ENCODE data around the gene MYCBP.

The MYCBP gene

DNA sequence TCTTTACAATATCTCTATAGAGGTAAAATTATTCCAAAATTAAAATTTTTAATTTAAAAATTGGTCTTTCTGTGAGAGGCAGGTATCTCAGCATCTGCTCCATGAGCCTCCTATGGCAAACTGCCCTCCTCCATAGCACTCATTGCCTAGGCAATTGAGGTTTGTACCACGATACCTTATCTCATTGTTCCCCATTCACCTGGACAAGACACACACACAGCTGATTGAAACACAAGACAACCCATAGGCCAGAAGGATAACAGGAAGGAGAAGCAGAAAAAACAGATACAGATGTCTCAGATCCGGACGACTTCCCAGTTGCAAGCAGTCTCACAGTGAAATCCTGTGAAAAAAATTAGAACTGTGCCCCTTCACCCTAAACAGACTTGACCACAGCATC is 44.2 kb upstream of the MYCBP start:
- TF ChIP-seq FOXP2 (optimal IDR thresholded peaks at IDR 0.05; ENCODE audit: borderline replicate concordance, extremely low read depth, extremely low read length, insufficient read depth) (no peak), TAF1 (IDR thresholded peaks at IDR 0.05; ENCODE audit: borderline replicate concordance, insufficient read depth, low read length) (no peak), POLR2AphosphoS5 (IDR thresholded peaks at IDR 0.05; ENCODE audit: low read depth, low read length) (no peak), SIN3A (IDR thresholded peaks at IDR 0.05; ENCODE audit: borderline replicate concordance, insufficient read depth, low read length) (no peak)
- TF ChIP-seq, protein P1, sequence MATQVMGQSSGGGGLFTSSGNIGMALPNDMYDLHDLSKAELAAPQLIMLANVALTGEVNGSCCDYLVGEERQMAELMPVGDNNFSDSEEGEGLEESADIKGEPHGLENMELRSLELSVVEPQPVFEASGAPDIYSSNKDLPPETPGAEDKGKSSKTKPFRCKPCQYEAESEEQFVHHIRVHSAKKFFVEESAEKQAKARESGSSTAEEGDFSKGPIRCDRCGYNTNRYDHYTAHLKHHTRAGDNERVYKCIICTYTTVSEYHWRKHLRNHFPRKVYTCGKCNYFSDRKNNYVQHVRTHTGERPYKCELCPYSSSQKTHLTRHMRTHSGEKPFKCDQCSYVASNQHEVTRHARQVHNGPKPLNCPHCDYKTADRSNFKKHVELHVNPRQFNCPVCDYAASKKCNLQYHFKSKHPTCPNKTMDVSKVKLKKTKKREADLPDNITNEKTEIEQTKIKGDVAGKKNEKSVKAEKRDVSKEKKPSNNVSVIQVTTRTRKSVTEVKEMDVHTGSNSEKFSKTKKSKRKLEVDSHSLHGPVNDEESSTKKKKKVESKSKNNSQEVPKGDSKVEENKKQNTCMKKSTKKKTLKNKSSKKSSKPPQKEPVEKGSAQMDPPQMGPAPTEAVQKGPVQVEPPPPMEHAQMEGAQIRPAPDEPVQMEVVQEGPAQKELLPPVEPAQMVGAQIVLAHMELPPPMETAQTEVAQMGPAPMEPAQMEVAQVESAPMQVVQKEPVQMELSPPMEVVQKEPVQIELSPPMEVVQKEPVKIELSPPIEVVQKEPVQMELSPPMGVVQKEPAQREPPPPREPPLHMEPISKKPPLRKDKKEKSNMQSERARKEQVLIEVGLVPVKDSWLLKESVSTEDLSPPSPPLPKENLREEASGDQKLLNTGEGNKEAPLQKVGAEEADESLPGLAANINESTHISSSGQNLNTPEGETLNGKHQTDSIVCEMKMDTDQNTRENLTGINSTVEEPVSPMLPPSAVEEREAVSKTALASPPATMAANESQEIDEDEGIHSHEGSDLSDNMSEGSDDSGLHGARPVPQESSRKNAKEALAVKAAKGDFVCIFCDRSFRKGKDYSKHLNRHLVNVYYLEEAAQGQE (IDR thresholded peaks at IDR 0.05; ENCODE audit: insufficient read depth in 1 of 2, low read depth in 2 of 2, low read length in 2 of 2), result no peak

DNA sequence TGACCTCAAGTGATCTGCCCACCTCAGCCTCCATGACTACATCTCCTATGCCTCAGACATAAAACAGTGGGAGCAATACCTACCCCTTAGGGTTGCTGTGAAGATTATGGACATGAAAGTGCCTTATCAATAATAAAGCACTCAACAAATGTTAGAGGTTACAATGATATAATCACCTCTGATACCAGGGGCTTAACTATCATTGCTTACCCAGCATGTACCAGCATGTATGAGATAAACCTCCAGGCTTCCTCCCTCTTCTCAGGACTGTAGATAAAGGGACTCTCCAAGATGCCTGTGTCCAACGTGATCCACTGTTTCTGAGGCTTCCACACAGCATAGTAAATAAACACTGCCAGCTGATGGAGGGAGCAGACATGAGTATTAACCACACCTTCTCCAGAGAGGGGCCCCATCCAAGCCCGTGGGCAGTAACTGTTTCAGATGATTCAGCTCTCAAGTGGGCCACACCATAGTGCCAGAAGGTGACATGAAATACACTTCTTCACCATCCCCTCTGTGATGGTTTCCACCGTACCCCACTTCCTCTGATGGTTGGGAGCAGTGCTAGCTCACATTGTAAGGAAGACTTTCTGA is 42.3 kb upstream of the MYCBP start:
- TF ChIP-seq SIN3A (IDR thresholded peaks at IDR 0.05; ENCODE audit: borderline replicate concordance, insufficient read depth, low read length), result no peak
- TF ChIP-seq, protein P1 (IDR thresholded peaks at IDR 0.05; ENCODE audit: insufficient read depth in 1 of 2, low read depth in 2 of 2, low read length in 2 of 2), result no peak
- no peak for TF ChIP-seq FOXP2 (optimal IDR thresholded peaks at IDR 0.05; ENCODE audit: borderline replicate concordance, extremely low read depth, extremely low read length, insufficient read depth)
- TF ChIP-seq POLR2AphosphoS5 (IDR thresholded peaks at IDR 0.05; ENCODE audit: low read depth, low read length), result no peak
- no peak for TF ChIP-seq TAF1 (IDR thresholded peaks at IDR 0.05; ENCODE audit: borderline replicate concordance, insufficient read depth, low read length)

DNA sequence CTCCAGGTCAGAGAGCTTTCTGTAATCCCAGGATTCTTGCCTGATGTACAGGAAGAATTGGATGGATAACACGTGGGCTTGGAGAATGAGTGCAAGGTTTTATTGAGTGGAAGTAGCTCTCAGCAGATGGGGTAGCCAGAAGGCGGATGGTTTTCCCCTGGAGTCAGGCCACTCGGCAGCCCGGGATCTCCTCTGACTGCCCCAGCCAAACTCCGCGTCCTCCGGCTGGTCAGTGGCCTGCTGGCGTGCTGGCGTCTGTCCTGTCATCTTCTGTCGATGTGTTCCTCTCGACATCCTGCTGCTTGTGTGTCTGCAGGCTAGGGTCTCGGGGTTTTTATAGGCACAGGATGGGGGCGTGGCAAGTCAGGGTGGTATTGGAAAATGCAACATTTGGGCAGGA is 35.7 kb upstream of the MYCBP start:
- TF ChIP-seq SIN3A (IDR thresholded peaks at IDR 0.05; ENCODE audit: borderline replicate concordance, insufficient read depth, low read length) (no peak), TAF1 (IDR thresholded peaks at IDR 0.05; ENCODE audit: borderline replicate concordance, insufficient read depth, low read length) (no peak), FOXP2 (optimal IDR thresholded peaks at IDR 0.05; ENCODE audit: borderline replicate concordance, extremely low read depth, extremely low read length, insufficient read depth) (no peak), POLR2AphosphoS5 (IDR thresholded peaks at IDR 0.05; ENCODE audit: low read depth, low read length) (no peak)
- TF ChIP-seq, protein P1 (IDR thresholded peaks at IDR 0.05; ENCODE audit: insufficient read depth in 1 of 2, low read depth in 2 of 2, low read length in 2 of 2), result no peak

DNA sequence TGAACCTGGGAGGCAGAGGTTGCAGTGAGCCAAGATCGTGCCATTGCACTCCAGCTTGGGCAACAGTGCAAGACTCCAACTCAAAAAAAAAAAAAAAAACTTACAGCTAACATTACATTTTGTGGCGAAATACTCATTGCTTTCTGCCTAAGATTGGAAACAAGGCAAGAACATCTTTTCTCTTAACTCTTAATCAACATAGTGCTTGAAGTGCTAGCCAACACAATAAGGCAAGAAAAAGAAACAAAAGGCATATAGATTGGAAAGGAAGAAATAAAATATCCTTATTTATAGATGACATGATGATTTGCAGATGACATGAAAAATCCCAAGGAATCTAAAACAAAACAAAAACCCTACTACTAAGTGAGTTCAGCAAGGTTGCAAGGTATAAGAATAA is 32.8 kb upstream of the MYCBP start:
- TF ChIP-seq FOXP2 (optimal IDR thresholded peaks at IDR 0.05; ENCODE audit: borderline replicate concordance, extremely low read depth, extremely low read length, insufficient read depth) (no peak), POLR2AphosphoS5 (IDR thresholded peaks at IDR 0.05; ENCODE audit: low read depth, low read length) (no peak), TAF1 (IDR thresholded peaks at IDR 0.05; ENCODE audit: borderline replicate concordance, insufficient read depth, low read length) (no peak), SIN3A (IDR thresholded peaks at IDR 0.05; ENCODE audit: borderline replicate concordance, insufficient read depth, low read length) (no peak)
- TF ChIP-seq, protein P1 (IDR thresholded peaks at IDR 0.05; ENCODE audit: insufficient read depth in 1 of 2, low read depth in 2 of 2, low read length in 2 of 2), result no peak
